ENCODE results near the gene FHIT.

DNA sequence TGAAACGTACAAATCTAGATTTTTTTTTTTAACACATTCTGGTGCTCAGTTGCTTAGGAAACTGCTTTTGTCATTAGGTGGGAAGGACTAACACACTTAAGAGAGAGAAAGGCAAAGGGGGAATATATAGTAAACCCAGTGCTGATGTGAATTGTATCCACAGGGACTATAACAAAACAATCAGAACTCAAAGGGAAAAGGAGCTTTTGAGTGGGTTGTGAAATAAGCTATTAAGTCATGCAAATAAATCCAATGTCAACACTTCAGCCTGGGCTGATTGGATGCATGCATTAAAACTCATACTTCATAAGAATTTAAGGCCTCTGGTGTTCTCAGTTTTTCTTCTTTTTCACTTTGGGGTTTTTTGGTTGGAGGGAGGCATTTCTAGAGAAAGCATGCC, 628.9 kb downstream of the FHIT start:
- TF ChIP-seq, protein P1, sequence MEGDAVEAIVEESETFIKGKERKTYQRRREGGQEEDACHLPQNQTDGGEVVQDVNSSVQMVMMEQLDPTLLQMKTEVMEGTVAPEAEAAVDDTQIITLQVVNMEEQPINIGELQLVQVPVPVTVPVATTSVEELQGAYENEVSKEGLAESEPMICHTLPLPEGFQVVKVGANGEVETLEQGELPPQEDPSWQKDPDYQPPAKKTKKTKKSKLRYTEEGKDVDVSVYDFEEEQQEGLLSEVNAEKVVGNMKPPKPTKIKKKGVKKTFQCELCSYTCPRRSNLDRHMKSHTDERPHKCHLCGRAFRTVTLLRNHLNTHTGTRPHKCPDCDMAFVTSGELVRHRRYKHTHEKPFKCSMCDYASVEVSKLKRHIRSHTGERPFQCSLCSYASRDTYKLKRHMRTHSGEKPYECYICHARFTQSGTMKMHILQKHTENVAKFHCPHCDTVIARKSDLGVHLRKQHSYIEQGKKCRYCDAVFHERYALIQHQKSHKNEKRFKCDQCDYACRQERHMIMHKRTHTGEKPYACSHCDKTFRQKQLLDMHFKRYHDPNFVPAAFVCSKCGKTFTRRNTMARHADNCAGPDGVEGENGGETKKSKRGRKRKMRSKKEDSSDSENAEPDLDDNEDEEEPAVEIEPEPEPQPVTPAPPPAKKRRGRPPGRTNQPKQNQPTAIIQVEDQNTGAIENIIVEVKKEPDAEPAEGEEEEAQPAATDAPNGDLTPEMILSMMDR (IDR thresholded peaks at IDR 0.05; ENCODE audit: insufficient read depth, low read length, poor library complexity, severe bottlenecking) = no peak
- no peak for TF ChIP-seq EZH2phosphoT487 (conservative IDR thresholded peaks at IDR 0.05; ENCODE audit: low read length)
